Memory B cell (primary cell): ENCODE results near the gene SSTR5.
"Not testable (repeated sequence)": the region's sequence is repeated elsewhere in the genome, so short reads cannot be mapped to it uniquely, and the experiment has no call there.

Experiments used
- ATAC-seq: fragments of 150-1000 bp; cut with Tn5 transposase; 2 replicates; pipeline ENCODE4 v1.10.0; 2021; ENCODE audit warnings: low read depth, mild to moderate bottlenecking, moderate library complexity
- DNase-seq, 2 donors: peaks; one replicate each; pipeline ENCODE4 v3.0.0; 2022; ENCODE audit warnings: low spot score in 2 of 2
- H3K27ac Mint-ChIP-seq: one replicate; pipeline ENCODE4 v1.8.0; 2022; ENCODE audit warnings: mild to moderate bottlenecking, moderate library complexity, mixed read lengths
- H3K27me3 Mint-ChIP-seq: one replicate; pipeline ENCODE4 v1.8.0; 2022; ENCODE audit warnings: mixed read lengths
- H3K36me3 Mint-ChIP-seq: one replicate; pipeline ENCODE4 v1.8.0; 2022; ENCODE audit warnings: mild to moderate bottlenecking, mixed read lengths
- H3K4me1 Mint-ChIP-seq: one replicate; pipeline ENCODE4 v1.8.0; 2022; ENCODE audit warnings: mixed read lengths
- H3K4me3 Mint-ChIP-seq: one replicate; pipeline ENCODE4 v1.8.0; 2022; ENCODE audit warnings: mild to moderate bottlenecking, moderate library complexity, mixed read lengths
- H3K9me3 Mint-ChIP-seq: one replicate; pipeline ENCODE4 v1.8.0; 2022; ENCODE audit warnings: mixed read lengths

The SSTR5 gene

DNA sequence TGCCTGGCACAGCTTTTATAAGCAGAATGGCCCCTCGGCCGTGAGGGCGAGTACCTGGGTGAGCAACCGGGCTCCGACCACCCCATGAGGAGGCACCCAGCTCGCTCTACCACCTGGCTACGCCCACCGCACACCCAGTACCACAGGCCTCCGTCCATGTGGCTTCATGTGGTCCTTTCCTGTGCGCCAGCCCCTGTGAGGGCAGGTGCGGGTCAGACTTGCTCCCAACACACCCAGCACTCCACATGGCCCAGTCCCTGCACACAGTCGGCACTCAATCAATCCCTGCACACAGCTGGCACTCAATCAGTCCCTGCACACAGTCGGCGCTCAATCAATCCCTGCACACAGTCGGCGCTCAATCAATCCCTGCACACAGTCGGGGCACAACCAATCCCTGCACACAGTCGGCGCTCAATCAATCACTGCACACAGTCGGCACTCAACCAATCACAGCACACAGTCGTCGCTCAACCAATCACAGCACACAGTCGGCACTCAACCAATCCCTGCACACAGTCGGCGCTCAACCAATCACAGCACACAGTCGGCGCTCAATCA, 19.5 kb downstream of the SSTR5 start:
- DNase-seq: no peak
- H3K27ac Mint-ChIP-seq: no peak overlapping the region
- H3K36me3 Mint-ChIP-seq: peaks cover 2% of the 10 kb centered on the region
- no peak overlapping the region for H3K4me3 Mint-ChIP-seq
- no peak for ATAC-seq
- no peaks in the 10 kb centered on the region for H3K4me1 Mint-ChIP-seq
- peaks cover 2% of the 10 kb centered on the region for H3K9me3 Mint-ChIP-seq
- H3K27me3 Mint-ChIP-seq: no peaks in the 10 kb centered on the region

GRCh38 chr16:1092685-1093283, 20.2 kb downstream of the SSTR5 start:
- not testable (repeated sequence) for H3K9me3 Mint-ChIP-seq, ATAC-seq, H3K4me3 Mint-ChIP-seq, H3K36me3 Mint-ChIP-seq, H3K4me1 Mint-ChIP-seq, H3K27me3 Mint-ChIP-seq, H3K27ac Mint-ChIP-seq, DNase-seq

DNA sequence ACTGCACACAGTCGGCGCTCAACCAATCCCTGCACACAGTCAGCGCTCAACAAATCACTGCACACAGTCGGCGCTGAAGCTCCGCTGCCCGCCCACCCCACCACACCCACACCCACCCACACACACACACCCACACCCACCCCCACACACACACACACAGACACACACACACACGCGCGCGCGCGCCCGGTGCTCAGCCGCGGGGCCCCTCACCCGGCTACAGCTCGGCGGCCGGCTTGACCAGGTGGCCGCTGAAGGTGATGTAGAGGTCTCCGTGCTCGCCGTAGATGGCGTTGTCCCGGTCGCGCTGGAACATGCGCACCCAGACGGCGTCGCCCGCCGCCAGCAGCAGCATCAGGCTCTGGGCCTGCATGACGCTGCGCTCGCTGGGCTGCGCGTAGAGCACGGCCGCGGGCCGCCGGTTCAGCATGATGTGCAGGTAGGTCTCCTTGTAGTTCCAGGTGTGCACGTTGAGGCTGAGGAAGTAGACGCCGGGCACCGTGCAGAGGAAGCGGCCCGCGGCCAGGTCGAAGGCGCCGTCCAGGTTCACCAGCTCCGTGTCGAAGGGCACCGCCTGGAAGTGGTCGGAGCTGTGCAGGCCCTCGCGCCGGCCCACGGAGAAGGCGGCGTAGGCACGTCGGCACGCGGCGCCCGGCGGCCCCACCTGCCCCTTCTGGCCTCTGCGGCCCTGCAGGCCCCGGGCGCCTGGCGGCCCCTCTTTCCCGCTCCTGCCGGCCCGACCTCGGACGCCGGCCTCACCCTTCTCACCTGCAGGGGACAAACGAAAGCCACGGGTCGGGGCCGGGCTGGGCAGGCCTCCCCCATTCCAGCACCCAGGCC, 21.0 kb downstream of the SSTR5 start:
- peaks cover 2% of the 10 kb centered on the region for H3K36me3 Mint-ChIP-seq
- no peaks in the 10 kb centered on the region for H3K4me1 Mint-ChIP-seq
- peaks cover 2% of the 10 kb centered on the region for H3K9me3 Mint-ChIP-seq
- no peak overlapping the region for H3K27ac Mint-ChIP-seq
- no peaks in the 10 kb centered on the region for H3K27me3 Mint-ChIP-seq
- DNase-seq (no peak), ATAC-seq (peak; percentile 56)
- no peak overlapping the region for H3K4me3 Mint-ChIP-seq

DNA sequence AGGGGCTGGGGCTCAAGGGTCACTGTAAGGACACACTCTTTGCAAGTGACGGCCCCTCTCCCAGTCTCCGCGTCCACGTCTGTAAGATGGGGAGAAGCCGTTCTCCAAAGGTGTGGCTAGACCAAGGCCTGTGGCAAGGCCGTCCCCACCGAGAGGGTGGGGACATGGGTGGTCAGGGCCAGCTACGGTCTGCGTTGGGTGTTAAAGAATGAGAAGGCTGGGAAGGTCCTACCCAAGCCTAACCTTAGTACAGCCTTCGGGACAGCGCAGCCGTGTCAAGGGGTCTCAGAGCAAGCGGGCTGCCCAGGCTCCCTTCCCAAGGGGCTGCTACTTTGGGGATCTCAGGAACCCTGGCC, 21.6 kb downstream of the SSTR5 start:
- H3K27ac Mint-ChIP-seq: no peak overlapping the region
- H3K36me3 Mint-ChIP-seq: peaks cover 2% of the 10 kb centered on the region
- no peaks in the 10 kb centered on the region for H3K27me3 Mint-ChIP-seq
- ATAC-seq (no peak), DNase-seq (no peak)
- peaks cover 2% of the 10 kb centered on the region for H3K9me3 Mint-ChIP-seq
- H3K4me3 Mint-ChIP-seq: no peak overlapping the region
- no peaks in the 10 kb centered on the region for H3K4me1 Mint-ChIP-seq

DNA sequence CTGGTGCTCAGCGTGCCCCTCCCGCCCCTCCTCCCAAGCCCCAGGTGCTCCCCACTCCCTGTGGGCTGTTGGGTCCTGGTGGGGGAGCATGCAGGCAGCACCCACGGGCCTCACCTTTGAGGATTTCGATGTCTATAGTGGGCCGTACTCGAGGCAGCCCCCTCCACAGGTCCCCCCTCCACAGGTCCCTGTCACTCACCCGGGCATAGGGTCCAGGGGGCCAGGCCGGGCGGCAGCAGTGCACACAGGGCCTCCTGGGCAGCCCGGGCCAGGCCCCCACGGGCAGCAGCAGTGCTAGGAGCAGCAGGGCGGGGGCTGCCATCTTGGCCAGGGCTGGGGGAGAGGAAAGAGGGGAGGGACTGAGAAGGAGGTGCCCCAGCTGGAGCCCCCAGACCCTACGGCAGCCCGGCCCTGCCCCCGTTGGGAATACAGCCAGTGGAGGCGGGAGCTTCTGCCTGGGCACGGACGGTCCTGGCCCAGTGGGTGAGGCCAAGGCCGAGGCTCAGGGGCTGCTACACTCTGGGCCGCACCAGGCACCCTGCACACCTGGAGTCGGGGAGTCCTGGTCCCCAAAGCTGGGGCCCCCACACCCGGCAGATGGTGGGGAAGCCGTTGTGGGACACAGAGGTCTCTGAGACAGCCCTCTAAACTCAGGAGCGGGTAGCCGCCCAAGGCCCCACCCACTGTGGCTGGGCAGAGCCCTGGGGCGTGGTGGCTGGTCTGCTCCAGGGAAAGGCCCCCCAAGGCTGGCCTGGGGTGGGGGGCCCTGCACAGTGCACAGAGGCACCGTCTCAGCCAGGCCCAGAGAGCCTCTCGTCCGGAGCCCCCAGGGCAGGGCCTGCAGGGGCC, 22.3 kb downstream of the SSTR5 start:
- H3K4me1 Mint-ChIP-seq: no peaks in the 10 kb centered on the region

GRCh38 chr16:1095450-1096168, 23.1 kb downstream of the SSTR5 start:
- peaks cover 2% of the 10 kb centered on the region for H3K36me3 Mint-ChIP-seq
- peaks cover 2% of the 10 kb centered on the region for H3K27me3 Mint-ChIP-seq
- ATAC-seq (no peak), DNase-seq (no peak)
- no peaks in the 10 kb centered on the region for H3K4me1 Mint-ChIP-seq
- peaks cover 2% of the 10 kb centered on the region for H3K9me3 Mint-ChIP-seq
- H3K27ac Mint-ChIP-seq: no peak overlapping the region
- no peak overlapping the region for H3K4me3 Mint-ChIP-seq

More for the DNA sequence above, 22.3 kb downstream of the SSTR5 start:
- DNase-seq: no peak
- Mint-ChIP-seq H3K27me3 (peaks cover 2% of the 10 kb centered on the region), H3K27ac (no peak overlapping the region), H3K36me3 (peaks cover 2% of the 10 kb centered on the region), H3K4me3 (no peak overlapping the region), H3K9me3 (peaks cover 2% of the 10 kb centered on the region)
- ATAC-seq: no peak

DNA sequence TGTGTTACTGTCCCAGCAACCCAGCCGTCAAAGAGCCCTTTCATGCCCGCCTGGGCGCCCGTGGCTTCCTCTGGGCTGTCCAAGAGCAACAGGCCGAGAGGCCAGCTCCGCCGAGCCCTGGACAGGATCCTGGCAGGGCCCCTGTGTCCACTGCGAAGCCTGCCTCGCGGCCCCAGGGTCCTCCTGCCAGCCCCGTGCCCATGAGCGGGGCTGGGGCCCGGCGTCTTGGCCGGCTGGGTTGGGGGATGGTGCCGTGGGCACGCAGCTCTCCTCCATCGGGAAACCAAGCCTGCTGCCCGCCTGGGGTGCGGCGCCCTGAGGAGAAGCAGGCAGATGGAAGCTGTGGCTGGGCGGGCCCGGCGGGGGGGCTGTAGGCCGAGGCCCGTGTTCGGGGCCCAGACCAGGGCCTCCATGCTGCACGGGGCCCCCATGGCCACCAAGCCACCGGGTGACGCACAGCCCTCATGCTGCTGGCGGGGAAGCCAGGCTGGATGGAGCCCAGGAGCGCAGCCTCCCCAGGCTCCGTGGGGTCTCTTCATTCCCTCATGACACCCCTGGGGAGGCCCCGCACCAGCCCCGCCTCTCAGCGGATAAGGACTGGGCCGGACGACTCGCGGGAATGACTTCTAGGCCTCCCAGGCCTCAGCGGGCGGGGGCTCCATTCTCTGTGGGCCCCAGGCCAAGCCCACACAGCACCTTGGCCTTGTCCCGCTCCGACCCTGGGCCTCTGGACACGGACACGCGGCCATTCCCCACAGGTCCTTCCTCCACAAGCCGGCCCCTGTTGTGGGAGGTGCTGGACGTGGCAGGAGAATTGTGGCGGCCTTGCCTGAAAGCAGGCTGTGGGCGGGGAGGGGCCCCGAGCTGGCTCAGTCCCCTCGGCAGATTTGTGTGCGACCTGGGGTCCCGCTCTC, 23.9 kb downstream of the SSTR5 start, which contains the start of gene C1QTNF8:
Gene C1QTNF8, minus strand, starts transcription at position 76 of the 914 bp plus-strand sequence. CDS start 1,322 bp downstream, outside the sequence.
- no peak within 1 kb of the TSS for H3K4me3 Mint-ChIP-seq
- no peaks in the 10 kb centered on the region for H3K4me1 Mint-ChIP-seq
- peaks cover 2% of the 10 kb centered on the region for H3K36me3 Mint-ChIP-seq
- peaks cover 2% of the 10 kb centered on the region for H3K27me3 Mint-ChIP-seq
- DNase-seq (no peak), ATAC-seq (no peak)
- peaks cover 2% of the 10 kb centered on the region for H3K9me3 Mint-ChIP-seq
- H3K27ac Mint-ChIP-seq: no peak within 1 kb of the TSS

DNA sequence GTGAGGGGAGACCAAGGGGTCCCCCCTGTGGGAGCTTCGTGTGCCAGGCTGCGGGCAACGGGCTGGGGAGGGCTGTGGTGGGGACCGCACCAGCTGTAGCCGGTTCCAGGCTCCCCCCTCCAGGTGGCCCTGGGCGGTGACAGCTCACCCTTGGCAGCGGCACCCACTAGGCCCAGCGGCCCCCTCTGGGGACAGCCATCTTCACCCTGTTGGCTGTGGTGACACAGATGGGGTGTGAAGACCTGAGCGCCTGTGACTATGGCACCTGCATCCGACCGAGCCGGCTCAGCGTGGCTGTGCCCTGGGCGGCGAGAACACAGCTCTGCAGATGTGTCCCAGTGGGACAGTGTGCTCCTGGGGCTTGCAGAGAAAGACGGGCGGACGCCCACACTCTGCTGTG, 24.6 kb downstream of the SSTR5 start:
- H3K27ac Mint-ChIP-seq: no peak overlapping the region
- H3K4me3 Mint-ChIP-seq: no peak overlapping the region
- no peaks in the 10 kb centered on the region for H3K4me1 Mint-ChIP-seq
- peaks cover 2% of the 10 kb centered on the region for H3K9me3 Mint-ChIP-seq
- peak; percentile 38 for ATAC-seq
- peaks cover 2% of the 10 kb centered on the region for H3K27me3 Mint-ChIP-seq
- peaks cover 2% of the 10 kb centered on the region for H3K36me3 Mint-ChIP-seq
- DNase-seq: no peak

DNA sequence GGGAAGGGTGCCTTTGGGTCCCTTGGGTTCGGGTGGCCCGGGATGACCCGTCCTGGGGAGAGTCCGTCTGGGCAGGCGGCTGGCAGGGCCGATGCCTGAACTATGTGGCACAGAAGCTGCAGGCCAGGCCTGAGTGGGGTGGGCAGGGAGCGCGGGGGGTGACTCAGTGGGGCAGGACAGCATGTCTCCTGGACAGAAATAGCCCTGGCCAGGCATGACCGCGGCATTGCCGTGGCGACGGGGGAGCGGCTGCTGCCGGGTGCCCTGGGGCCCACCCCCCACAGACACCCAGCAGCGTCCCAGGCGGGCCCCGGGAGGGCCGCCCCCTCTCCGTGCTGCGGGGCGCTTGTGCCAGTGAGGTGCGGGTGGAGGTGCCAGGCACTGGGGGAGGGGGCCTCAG, 25.3 kb downstream of the SSTR5 start:
- Mint-ChIP-seq H3K27ac (no peak overlapping the region), H3K36me3 (peaks cover 2% of the 10 kb centered on the region), H3K4me3 (no peak overlapping the region), H3K9me3 (peaks cover 2% of the 10 kb centered on the region), H3K27me3 (peaks cover 2% of the 10 kb centered on the region), H3K4me1 (no peaks in the 10 kb centered on the region)
- DNase-seq (no peak), ATAC-seq (no peak)

DNA sequence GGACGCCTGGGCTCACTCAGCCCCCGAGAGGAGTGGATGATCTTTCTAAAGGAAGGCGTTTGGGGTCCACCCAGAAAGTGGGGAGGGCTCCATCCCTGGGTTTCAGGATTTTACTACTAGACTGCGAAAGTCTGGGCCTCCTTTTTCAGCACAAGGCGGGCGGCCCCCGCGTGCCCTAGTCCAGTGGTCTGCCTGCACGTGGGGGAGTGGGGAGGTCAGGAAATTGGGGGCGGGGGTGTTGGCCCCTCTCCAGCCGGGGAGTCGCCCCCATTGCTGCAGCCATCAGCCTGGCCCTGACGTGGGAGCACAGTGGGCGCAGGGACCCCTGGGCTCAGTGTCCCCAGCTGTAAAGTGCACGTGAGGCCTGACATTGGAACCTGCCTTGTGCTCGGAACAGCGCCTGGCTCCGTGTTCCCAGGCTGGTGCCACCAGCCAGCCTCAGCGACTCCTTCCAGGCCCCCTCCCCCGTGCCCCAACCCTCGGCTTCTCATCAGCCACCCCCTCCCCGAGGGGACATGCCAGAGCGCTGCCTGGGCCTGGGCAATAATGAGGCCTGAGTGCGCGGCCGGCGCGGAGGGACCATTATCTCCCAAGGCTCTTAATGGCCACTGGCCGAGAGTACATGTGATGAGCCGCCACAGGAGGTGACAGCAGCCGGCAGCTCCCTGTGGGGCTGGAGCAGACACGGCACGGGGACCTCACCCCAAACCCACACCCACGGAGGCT, 25.9 kb downstream of the SSTR5 start:
- H3K36me3 Mint-ChIP-seq: peaks cover under 1% of the 10 kb centered on the region
- no peaks in the 10 kb centered on the region for H3K4me1 Mint-ChIP-seq
- H3K4me3 Mint-ChIP-seq: no peak overlapping the region
- ATAC-seq: no peak
- no peak for DNase-seq
- peaks cover under 1% of the 10 kb centered on the region for H3K9me3 Mint-ChIP-seq
- peaks cover 2% of the 10 kb centered on the region for H3K27me3 Mint-ChIP-seq
- no peak overlapping the region for H3K27ac Mint-ChIP-seq

GRCh38 chr16:1099189-1100083, 26.9 kb downstream of the SSTR5 start:
- no peaks in the 10 kb centered on the region for H3K36me3 Mint-ChIP-seq
- H3K9me3 Mint-ChIP-seq: no peaks in the 10 kb centered on the region
- H3K27me3 Mint-ChIP-seq: peaks cover 2% of the 10 kb centered on the region
- H3K27ac Mint-ChIP-seq: no peak overlapping the region
- no peak for DNase-seq
- H3K4me1 Mint-ChIP-seq: no peaks in the 10 kb centered on the region
- no peak overlapping the region for H3K4me3 Mint-ChIP-seq
- ATAC-seq: no peak
